LNCAP (cell line): ENCODE measurements around the gene ERC1.

Experiments used
- TF ChIP-seq, protein P1 (sequence below): fragments of 450-650 bp; IDR thresholded peaks from 2 replicates; pipeline ENCODE4 v1.5.1; 2017; ENCODE audit warnings: mild to moderate bottlenecking

Gene ERC1

DNA sequence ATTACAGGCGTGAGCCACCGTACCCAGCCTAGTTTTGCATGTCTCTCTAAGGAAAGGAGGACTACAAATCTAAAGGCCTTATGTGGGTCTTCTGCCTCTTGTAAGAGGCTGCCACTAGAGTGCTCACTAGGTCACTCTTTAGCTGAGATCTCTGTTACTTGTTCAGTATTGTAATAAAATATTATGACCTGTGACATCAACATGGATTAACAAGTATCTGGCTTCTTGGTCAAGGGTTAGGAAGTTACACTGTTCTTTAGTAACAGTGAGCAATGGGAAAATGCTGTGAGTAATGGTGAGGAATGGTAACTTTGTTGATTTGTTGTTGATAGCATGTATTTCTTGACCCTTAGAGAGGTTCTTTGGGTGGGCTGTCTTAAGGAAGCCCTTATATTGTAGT is 50.5 kb downstream of the ERC1 start:
- TF ChIP-seq, protein P1, sequence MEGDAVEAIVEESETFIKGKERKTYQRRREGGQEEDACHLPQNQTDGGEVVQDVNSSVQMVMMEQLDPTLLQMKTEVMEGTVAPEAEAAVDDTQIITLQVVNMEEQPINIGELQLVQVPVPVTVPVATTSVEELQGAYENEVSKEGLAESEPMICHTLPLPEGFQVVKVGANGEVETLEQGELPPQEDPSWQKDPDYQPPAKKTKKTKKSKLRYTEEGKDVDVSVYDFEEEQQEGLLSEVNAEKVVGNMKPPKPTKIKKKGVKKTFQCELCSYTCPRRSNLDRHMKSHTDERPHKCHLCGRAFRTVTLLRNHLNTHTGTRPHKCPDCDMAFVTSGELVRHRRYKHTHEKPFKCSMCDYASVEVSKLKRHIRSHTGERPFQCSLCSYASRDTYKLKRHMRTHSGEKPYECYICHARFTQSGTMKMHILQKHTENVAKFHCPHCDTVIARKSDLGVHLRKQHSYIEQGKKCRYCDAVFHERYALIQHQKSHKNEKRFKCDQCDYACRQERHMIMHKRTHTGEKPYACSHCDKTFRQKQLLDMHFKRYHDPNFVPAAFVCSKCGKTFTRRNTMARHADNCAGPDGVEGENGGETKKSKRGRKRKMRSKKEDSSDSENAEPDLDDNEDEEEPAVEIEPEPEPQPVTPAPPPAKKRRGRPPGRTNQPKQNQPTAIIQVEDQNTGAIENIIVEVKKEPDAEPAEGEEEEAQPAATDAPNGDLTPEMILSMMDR: no peak

DNA sequence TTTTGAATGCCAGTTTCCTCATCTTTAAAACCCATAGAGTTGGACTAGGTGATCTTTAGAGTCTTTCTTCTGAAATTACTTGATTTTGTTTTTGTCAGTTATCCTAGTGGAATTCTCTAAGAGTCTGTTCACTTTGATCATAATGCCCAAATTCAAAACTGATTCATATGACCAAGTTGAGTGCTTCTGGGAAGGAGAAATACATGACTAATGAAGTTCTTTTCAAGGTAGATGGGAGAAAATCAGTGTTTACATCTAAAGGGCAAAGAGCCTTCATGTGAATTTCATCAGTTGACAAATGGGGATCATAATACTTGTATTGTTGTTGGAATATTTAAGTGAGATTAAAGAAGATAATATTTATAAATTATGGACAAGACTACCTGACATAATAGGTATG is 53.2 kb downstream of the ERC1 start:
- TF ChIP-seq, protein P1: no peak

DNA sequence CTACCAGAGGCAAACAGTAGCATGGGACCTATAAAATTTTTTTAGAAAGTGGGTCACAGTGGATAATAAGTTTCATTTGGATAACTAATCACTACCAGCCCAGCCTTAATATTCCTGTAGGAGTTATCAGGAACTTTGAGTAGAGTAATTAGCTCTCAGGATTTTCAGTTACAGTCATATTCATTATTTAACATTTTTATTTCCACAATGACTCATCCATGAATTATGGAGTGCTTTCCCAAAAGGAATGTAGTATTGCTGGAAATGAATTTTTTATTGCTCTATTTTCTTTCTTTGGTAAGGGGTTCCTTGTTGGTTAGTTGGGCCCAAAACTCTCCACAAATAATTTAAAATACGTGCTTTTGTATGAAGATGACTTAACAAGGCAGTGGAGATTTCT is 53.7 kb downstream of the ERC1 start:
- TF ChIP-seq, protein P1: no peak

DNA sequence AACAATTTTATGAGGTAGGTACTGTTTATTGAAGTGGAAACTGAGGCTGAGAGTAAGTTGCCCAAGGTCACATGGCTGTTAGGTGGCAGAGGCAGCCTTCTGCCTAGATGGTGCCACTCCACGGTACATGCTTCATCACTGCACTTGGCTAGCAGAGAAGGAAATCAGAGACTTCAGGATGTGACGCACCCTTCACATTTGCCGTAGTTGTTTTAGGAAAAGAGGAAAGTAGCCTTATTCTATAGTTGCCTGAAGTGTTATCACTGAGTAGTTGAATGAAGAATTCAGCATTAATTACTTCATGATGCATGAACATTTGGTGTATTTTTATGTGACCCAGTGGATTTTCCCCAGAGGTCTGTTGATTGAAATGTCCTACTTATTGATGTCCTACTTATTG is 55.7 kb downstream of the ERC1 start:
- TF ChIP-seq, protein P1: no peak

DNA sequence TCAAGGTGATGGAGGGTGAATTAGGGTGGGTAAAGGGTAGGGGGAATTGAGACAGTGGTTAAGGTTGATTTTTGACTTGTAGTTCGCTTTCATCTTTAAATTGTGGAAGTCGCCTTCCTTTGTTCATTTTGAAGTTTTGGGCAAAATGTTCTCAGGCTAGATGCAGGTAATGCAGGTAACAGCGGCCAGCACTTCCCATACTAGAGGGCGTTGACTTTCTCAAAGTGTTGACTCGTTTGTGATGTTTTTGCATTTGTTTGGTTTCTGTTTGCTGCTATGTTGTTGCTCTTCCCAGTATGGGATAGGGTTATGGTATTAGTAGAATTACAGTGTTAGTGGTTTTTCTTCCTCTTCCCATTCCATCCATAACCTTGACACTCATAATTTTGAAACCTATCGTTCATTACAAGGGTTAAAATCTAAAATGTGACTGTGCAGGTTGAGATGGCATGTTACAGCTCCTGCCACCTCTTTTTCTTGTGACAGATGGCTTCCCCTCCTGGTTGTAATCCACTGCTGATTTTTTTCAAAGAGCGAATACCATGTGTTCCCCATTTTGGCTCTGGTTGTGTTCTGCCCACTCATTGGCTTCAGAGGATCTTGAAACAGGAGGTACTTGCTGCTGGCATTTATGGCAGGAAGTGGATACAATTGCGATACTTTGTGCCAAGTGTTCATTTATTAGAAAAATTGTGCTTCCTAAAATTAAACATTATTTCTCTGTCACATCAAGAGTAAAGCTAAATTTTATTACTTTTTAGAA is 57.1 kb downstream of the ERC1 start:
- TF ChIP-seq, protein P1: no peak

DNA sequence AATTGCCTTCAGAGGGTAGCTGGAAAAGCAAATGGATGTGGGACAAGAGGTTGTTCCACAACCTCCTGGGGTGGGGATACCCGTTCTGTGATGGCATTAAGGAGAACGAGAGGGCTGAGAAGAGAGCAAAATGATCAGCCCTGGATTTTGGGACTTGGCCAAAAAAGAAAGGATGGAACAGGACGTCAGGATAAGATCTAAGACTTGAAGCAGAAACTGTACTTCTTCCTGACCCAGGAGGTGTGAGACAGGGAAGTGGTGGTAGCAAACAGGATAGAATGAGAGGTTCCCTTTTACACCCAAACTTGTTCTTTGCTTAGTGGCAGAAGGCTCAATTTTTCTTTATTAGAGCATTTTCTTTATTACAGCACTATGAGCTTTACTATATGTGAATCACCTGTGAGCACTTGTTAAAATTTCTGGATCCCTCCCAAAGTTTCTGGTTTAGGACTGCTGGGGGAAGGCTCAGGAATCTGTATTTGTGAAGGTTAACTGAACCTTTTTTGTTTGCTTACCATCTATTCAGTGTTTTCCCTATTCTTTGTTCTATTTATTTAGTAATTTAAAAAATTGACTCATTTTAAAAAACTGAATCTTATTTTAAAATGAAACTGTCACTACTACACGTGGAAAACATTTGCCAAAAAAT is 59.2 kb downstream of the ERC1 start:
- TF ChIP-seq, protein P1: no peak

DNA sequence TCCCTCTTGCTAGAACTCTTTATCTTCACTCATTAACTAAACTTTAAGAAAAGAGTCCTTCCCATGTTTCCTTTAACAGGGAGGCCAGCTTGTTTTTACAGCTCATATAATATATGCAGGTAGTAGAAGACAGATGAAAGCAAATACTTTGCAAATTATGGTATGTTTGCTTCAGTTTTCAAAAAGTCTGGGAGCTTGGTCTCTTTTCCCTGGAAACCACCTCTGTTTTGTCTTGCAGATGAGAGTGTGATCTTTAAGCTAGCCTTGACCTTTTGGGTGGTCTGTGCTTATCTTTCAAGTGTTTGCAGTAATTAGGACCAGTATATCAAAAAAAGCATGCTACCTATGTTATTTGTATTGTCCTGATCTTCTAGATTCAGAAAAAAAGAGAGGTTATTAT is 62.7 kb downstream of the ERC1 start:
- TF ChIP-seq, protein P1: no peak
